ENCODE measurements around the gene PDE9A. TPM values are rescaled to one million over a fixed set of nuclear protein-coding genes. Genes with fewer than 3 reads are reported as not detected.

PDE9A gene
- total and polyA plus RNA-seq, 2 experiments from 2014 or later: 26.5 to 31.1 TPM

DNA sequence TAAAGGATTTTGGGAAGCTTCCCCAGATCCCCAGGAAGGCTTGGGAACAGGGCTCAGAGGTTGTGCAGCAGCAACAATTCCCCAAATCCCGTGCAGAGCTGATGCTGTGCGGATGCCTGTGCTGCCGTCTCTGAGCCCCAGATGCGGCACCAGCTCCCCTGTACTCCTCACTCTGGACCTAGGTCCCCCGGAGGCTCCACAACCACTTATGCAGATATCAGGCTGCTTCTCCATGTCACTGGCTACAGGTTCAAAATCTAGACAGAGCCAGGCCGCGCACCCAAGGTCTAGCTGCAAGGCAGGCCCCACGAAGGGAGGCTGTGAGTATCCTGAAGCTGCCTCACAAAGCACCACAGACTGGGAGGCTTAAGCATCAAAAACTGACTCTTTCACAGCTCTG is 81.6 kb downstream of the PDE9A start:
- no peak overlapping the region for H3K4me2 ChIP-seq
- Mint-ChIP-seq H3K27ac (no peak overlapping the region), H3K36me3 (ENCODE audit: low read depth) (peaks cover 38% of the 10 kb centered on the region), H3K9me3 (no peaks in the 10 kb centered on the region), H3K27me3 (ENCODE audit: insufficient read depth, low read depth, poor library complexity) (peaks cover 9% of the 10 kb centered on the region), H3K4me1 (peaks cover 20% of the 10 kb centered on the region), H3K4me3 (no peak overlapping the region)
- H3K9me2 ChIP-seq (ENCODE audit: insufficient read depth): no peaks in the 10 kb centered on the region
- TF ChIP-seq ETS1 (IDR thresholded peaks at IDR 0.05) (no peak), ZNF114 (CRISPR knock-in tag; IDR thresholded peaks at IDR 0.05) (no peak), EZH2phosphoT487 (IDR thresholded peaks at IDR 0.05; ENCODE audit: unreplicated experiment) (no peak), CTCF (conservative IDR thresholded peaks at IDR 0.05; ENCODE audit: low read depth in 2 of 2) (no peak), STAT1 (IDR thresholded peaks at IDR 0.05; ENCODE audit: unreplicated experiment) (no peak), NANOG (IDR thresholded peaks at IDR 0.05; ENCODE audit: borderline replicate concordance) (no peak), ZNF331 (CRISPR knock-in tag; IDR thresholded peaks at IDR 0.05; ENCODE audit: low read depth) (no peak), CREB1 (CRISPR knock-in tag; IDR thresholded peaks at IDR 0.05; ENCODE audit: low read depth) (no peak), ZNF462 (CRISPR knock-in tag; IDR thresholded peaks at IDR 0.05) (no peak), POLR2AphosphoS5 (IDR thresholded peaks at IDR 0.05; ENCODE audit: low read depth) (no peak)
- TF ChIP-seq, protein P1, sequence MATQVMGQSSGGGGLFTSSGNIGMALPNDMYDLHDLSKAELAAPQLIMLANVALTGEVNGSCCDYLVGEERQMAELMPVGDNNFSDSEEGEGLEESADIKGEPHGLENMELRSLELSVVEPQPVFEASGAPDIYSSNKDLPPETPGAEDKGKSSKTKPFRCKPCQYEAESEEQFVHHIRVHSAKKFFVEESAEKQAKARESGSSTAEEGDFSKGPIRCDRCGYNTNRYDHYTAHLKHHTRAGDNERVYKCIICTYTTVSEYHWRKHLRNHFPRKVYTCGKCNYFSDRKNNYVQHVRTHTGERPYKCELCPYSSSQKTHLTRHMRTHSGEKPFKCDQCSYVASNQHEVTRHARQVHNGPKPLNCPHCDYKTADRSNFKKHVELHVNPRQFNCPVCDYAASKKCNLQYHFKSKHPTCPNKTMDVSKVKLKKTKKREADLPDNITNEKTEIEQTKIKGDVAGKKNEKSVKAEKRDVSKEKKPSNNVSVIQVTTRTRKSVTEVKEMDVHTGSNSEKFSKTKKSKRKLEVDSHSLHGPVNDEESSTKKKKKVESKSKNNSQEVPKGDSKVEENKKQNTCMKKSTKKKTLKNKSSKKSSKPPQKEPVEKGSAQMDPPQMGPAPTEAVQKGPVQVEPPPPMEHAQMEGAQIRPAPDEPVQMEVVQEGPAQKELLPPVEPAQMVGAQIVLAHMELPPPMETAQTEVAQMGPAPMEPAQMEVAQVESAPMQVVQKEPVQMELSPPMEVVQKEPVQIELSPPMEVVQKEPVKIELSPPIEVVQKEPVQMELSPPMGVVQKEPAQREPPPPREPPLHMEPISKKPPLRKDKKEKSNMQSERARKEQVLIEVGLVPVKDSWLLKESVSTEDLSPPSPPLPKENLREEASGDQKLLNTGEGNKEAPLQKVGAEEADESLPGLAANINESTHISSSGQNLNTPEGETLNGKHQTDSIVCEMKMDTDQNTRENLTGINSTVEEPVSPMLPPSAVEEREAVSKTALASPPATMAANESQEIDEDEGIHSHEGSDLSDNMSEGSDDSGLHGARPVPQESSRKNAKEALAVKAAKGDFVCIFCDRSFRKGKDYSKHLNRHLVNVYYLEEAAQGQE (IDR thresholded peaks at IDR 0.05; ENCODE audit: unreplicated experiment): no peak
- H4K20me1 ChIP-seq (replicated peaks; ENCODE audit: insufficient read depth): no peaks in the 10 kb centered on the region; the same call in 1 of the 2 replicates
- no peak overlapping the region for H3K27ac ChIP-seq (ENCODE audit: low read depth)
- no peaks in the 10 kb centered on the region for H3K27me3 ChIP-seq (ENCODE audit: insufficient read depth)
- H3F3A ChIP-seq (replicated peaks; ENCODE audit: low read depth): no peaks in the 10 kb centered on the region
- H3K36me3 ChIP-seq (ENCODE audit: insufficient read depth): peaks cover 6% of the 10 kb centered on the region; the same call in 1 of the 2 replicates
- H3K79me2 ChIP-seq (replicated peaks; ENCODE audit: insufficient read depth): no peaks in the 10 kb centered on the region
- no peak overlapping the region for H3K4me3 ChIP-seq
- DNase-seq (ENCODE audit: low spot score): no peak
- no peak for ATAC-seq
- H2AFZ ChIP-seq: no peak overlapping the region
- peaks cover 4% of the 10 kb centered on the region; the same call in 1 of the 2 replicates for H3K4me1 ChIP-seq (ENCODE audit: insufficient read depth)
